Measurements from ENCODE around the gene MC1R.
"Not testable (repeated sequence)": the region's sequence is repeated elsewhere in the genome, so short reads cannot be mapped to it uniquely, and the experiment has no call there.

The MC1R gene

DNA sequence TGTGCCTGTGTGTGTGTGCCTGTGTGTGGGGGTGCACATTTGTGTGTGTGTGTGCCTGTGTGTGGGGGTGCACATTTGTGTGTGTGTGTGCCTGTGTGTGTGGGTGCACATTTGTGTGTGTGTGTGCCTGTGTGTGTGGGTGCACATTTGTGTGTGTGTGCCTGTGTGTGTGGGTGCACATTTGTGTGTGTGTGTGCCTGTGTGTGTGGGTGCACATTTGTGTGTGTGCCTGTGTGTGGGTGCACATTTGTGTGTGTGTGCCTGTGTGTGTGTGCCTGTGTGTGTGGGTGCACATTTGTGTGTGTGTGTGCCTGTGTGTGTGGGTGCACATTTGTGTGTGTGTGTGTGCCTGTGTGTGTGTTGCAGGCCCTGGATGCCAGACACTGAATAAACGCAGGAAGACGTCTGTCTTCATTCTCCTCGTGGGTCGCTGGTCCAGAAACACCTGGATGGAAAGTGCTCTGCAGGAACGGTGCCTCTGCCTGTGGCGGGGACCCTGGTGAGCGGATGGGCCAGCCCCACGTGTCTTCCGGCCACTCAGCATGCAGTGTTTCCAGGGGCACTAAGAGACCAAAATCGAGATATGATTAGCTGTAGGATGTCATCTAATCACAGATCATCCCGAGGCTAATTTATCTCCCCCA is 3.9 kb upstream of the MC1R start:
- DNase-seq, result not testable (repeated sequence)

- DNase-seq, result no peak
These were observed 3.1 kb upstream of the MC1R start for GRCh38 chr16:89915303-89916232.

GRCh38 chr16:89917773-89918452 is 749 bp upstream of the MC1R start:
- DNase-seq, result peak; percentile 25

GRCh38 chr16:89919535-89920406 is 1.1 kb downstream of the MC1R start:
- no peak for DNase-seq

DNA sequence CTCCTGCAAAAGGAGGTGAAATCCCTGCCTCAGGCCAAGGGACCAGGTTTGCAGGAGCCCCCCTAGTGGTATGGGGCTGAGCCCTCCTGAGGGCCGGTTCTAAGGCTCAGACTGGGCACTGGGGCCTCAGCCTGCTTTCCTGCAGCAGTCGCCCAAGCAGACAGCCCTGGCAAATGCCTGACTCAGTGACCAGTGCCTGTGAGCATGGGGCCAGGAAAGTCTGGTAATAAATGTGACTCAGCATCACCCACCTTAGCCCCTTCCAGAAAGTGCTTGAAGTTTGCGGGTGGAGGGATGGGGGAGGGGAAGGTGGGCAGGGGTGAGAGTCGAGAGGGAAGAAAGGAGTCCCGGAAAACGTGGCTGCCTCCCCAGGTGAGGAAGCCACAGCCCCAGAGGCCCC is 2.1 kb downstream of the MC1R start:
- no peak for DNase-seq

DNA sequence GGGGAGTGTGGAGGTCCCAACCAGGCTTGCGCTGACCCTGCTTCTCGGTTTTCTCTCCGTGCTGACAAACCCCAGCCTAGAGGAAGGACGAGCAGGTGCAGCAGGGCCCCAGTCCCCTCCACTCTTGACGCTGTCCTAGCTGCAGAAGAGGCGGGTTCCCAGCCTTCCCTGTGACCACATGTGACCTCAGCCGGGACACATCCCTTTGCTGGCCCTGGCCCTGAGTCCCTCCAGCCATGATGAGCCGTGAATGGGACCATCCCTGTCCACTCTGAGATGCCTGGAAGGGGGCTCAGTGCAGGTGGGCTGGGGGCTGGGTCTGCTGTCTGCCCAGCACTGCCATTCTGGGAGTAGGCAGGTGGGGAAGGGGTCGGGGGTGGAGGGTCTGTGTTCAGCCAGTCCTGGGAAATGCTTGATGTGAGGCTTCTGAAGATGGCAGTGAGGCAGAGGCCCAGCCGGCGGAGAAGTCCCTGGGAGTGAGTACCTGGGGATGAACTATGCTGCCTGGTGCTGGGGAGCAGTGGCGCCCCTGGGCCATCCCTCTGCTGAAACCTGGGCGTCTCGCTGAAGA is 2.6 kb downstream of the MC1R start:
- DNase-seq, result no peak

- peak; percentile 73 for DNase-seq
These were observed 3.2 kb downstream of the MC1R start for GRCh38 chr16:89921702-89922476.

GRCh38 chr16:89922477-89922883 is 3.8 kb downstream of the MC1R start:
- peak; percentile 76 for DNase-seq

DNA sequence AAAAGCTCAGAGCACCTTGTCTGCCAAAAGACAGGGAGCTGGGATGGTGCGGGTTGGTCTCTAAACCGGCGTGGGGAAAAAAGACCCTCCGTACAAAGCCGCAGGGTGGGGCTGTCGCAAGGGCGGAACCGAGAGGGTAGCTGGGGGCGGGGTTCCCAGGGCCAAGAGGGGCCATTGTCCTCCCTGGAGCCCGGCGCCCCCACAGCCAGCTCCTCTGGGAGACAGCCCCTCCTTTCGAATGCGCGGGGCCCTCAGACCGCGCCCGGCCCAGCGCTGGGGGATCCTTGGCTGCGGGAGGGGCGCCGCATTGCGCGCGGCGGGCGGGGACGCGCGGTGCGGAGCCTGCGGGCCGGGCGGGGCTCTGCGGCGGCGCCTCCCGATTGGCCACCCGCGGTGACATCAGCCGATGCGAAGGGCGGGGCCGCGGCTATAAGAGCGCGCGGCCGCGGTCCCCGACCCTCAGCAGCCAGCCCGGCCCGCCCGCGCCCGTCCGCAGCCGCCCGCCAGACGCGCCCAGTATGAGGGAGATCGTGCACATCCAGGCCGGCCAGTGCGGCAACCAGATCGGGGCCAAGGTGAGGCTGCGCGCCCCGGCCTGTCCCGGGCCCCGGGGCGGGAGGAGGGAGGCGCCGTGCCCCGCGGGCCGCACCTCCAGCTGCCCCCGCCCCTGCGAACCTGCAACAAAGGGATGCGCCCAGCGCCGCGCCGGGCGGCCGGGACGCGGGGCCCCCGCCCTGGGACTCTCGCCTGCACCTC is 4.4 kb downstream of the MC1R start, which contains the start of gene TUBB3:
Gene TUBB3, plus strand, starts transcription at position 459 of the 756 bp plus-strand sequence. Its CDS starts 60 bp downstream, at position 519.
- peak; percentile 71 for DNase-seq

GRCh38 chr16:89923640-89924296 is 5.1 kb downstream of the MC1R start:
- DNase-seq, result no peak

DNA sequence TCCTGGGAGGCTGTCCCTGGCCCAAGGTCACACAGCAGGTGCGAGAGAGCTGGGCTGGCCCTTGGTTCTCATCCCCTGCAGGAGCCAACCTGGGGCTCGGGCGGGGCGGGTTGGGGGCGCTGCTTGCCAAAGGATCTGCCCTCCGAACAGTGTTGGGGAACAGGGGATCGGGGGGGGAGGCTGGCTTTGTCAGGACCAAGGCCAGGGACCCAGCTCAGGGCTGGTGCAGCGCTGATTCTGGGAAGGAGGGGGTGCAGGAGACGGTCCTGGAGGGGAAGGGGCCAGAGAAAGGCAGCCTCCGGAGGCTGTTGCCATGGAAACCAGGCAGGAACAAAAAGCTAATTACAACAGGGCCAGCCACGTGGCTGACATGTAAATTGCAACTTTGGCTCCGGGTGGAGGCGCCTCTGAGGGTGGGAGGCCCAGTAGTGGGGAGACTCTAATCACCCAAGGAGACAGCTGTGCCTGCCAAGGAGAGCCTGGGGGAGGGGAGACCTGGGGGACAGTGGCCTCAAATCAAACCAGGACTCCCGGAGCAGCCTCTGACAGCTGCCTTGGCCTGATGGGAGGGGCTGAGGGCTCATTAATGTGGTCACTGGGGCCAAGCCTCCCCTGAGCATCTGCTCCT is 5.7 kb downstream of the MC1R start:
- no peak for DNase-seq

DNA sequence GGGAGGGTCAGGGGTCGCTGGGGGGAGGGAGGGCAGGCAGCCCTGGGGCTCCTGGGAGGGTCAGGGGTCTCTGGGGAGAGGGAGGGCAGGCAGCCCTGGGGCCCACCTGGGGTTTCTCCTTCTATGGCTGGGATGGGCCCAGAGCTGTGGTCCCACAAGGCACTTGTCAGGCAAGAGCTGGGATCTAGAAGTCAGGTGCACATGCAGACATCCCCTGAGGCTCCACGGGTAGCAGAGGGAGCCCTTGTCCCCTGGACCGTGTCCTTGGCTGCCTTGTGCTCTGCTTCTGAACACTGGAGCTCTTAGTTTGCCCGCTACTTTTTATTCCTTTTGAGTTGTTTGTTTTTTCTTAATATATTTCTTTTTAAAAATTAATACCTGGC is 6.3 kb downstream of the MC1R start:
- DNase-seq, result no peak

- peak; percentile 62 for DNase-seq
These were observed 7.0 kb downstream of the MC1R start for GRCh38 chr16:89925596-89926079.

DNA sequence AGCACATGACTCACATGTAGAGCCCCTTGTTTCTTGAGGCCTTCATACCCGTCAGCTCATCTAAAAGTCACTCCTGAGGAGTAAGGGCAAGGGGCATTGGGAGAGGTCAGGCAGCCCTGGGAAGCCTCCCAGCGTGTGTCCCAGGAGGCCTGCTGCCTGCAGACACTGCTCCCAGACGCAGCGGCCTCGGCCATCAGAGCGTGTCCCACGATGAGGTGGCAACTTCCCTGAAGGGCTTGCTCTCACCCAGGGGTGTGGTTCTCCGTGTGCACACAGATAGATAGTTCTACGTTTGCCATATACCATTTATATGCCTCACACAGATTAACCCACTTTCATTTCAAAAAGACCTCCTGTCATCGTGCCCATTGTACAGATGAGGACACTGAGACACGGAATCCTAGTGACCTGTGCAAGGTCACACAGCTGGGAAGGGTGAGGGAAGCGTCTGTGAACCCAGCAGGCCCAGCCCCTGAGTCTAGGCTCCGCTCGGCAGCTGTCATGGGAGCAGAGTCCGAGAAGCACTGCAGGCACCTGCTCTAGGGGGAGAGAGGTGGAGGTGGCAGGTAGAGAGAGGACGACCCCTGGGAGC is 12.7 kb downstream of the MC1R start:
- no peak for DNase-seq

- DNase-seq, result no peak
These were observed 13.3 kb downstream of the MC1R start for GRCh38 chr16:89931964-89932363.

DNA sequence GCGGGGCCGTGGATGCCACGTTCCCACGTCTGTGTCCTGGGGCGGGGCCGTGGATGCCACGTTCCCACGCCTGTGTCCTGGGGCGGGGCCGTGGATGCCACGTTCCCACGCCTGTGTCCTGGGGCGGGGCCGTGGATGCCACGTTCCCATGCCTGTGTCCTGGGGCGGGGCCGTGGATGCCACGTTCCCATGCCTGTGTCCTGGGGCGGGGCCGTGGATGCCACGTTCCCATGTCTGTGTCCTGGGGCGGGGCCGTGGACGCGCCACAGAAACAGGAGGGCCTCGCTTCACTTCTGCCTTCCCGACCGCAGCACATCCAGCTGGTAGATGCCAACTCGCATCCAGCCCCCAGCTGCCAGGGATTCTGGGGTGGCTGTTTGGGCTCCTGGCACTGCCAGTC is 15.4 kb downstream of the MC1R start:
- not testable (repeated sequence) for DNase-seq

- no peak for DNase-seq
These were observed 16.2 kb downstream of the MC1R start for GRCh38 chr16:89934611-89935553.

DNA sequence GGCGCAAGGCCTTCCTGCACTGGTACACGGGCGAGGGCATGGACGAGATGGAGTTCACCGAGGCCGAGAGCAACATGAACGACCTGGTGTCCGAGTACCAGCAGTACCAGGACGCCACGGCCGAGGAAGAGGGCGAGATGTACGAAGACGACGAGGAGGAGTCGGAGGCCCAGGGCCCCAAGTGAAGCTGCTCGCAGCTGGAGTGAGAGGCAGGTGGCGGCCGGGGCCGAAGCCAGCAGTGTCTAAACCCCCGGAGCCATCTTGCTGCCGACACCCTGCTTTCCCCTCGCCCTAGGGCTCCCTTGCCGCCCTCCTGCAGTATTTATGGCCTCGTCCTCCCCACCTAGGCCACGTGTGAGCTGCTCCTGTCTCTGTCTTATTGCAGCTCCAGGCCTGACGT is 17.0 kb downstream of the MC1R start:
- DNase-seq, result not testable (repeated sequence)

Data from GOT3 (cell line).